ENCODE data around the gene TBC1D22A. TPM values are rescaled to one million over a fixed set of nuclear protein-coding genes. Genes with fewer than 3 reads are reported as not detected.

Gene TBC1D22A
- total and polyA plus RNA-seq, 9 of the 15 experiments (the other 6 are each of a cell fraction or from before 2014, with no cell fraction given) = 0.20 to 11.5 (median 5.2) TPM

- TF ChIP-seq ZBTB2 (IDR thresholded peaks at IDR 0.05) = no peak
- no peak for TF ChIP-seq EP300 (IDR thresholded peaks at IDR 0.05; ENCODE audit: low read length)
- no peak for TF ChIP-seq BRF2 (IDR thresholded peaks at IDR 0.05; ENCODE audit: borderline replicate concordance, insufficient read depth, insufficient read length)
- no peak for TF ChIP-seq ZNF124 (CRISPR knock-in tag; IDR thresholded peaks at IDR 0.05)
- TF ChIP-seq ASH1L (IDR thresholded peaks at IDR 0.05; ENCODE audit: borderline replicate concordance, low read depth, partially characterized antibody) = no peak
- no peak for TF ChIP-seq ARID1B (IDR thresholded peaks at IDR 0.05)
- TF ChIP-seq POLR3G (IDR thresholded peaks at IDR 0.05; ENCODE audit: extremely low read depth, insufficient read length, insufficient replicate concordance) = no peak
- no peak for TF ChIP-seq PRMT5 (CRISPR knock-in tag; IDR thresholded peaks at IDR 0.05)
- TF ChIP-seq ZNF699 (CRISPR knock-in tag; IDR thresholded peaks at IDR 0.05; ENCODE audit: insufficient replicate concordance) = no peak
- no peak for TF ChIP-seq ATF3 (IDR thresholded peaks at IDR 0.05)
- no peak for TF ChIP-seq ATF3 (CRISPR knock-in tag; conservative IDR thresholded peaks at IDR 0.05)
- TF ChIP-seq PTRF (tag; IDR thresholded peaks at IDR 0.05) = no peak
Measured at GRCh38 chr22:47038206-47038835, 275.9 kb downstream of the TBC1D22A start (continued).

Measured in K562 (cell line).